GM20431 (cell line): ENCODE data around the gene CCDC88A.
"Not testable (repeated sequence)": the region's sequence is repeated elsewhere in the genome, so short reads cannot be mapped to it uniquely, and the experiment has no call there.

Experiments used
- in situ Hi-C: fragments of 300-500 bp; cut with MseI, MboI; formaldehyde crosslinking; loops from one replicate; pipeline ENCODE4 v1.15.0; 2020; ENCODE audit warnings: low sequenced_read_pairs; ENCODE audit not compliant: unreplicated experiment

CCDC88A gene

DNA sequence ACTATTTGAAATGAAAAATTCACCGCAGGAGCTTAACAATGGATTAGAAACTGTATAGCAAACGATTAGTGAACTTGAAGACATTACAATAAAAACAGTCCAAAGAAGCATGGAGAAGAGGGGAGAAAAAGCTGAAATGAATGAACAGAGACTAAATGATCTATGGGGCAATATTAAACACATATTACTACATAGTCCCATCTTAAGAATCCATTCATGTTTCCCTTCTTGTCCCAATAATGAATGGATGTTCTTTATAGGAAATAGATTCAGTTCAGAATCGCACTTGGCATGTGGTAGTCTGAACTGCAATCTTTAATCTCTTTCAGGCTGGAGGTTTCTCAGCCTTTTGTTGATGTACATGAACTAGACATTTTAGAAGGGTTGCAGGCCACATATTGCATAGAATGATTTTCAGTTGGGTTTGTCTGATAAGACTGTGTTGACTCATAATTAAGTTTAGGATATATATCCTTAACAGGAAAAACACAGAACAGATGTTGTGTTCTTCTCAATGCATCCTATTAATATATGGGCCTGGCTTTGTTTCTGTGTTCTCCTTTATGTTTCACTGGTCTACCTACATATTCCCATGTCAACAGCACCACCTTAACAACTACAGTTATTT lies 27.9 kb downstream of the CCDC88A start:
- in situ Hi-C loops, result no loop called here

DNA sequence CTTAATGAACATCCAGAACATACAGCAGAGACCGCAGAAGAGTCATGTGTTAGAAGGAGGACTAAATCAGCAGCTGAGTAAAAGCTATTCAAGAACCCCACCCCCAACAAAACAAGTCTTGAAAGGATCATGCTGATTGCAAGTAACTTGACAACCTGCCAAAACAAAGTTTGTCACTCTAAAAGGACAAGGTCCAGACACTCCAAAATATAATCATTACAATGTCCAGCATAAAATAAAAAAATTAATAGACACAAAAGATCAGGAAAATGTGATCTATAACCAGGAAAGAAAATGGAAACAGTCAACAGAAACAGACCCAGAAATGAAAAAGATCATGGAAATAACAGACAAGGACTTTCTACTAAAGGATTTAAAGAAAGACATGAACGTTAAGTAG lies 28.5 kb downstream of the CCDC88A start:
- in situ Hi-C loops, result no loop called here

DNA sequence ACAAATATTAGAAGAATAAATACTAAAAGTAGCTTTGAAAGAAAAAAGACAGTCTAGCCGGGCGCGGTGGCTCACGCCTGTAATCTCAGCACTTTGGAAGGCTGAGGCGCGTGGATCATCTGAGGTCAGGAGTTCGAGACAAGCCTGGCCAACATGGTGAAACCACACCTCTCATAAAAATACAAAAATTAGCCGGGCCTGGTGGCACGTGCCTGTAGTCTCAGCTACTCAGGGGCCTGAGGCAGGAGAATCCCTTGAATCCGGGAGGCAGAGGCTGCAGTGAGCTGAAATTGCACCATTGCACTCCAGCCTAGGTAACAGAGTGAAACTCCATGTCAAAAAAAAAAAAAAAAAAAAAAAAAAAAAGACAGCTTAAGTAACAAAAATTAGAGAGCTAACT lies 34.1 kb downstream of the CCDC88A start:
- in situ Hi-C loops, result not testable (repeated sequence)

DNA sequence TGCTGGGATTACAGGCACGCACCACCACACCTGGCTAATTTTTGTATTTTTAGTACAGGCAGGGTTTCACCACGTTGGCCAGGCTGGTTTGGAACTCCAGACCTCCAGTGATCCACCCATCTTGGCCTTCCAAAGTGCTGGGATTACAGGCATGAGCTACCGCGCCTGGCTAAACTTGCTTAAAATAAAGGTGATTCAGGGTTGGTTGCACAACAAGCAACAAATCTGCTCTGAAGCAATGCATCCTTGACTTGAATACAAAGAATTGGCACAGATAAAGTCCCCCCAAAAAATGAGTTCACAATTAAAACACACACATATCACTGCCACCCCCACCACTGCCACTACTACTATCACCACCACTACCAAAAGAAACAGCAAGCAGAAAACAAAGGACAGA lies 34.9 kb downstream of the CCDC88A start:
- in situ Hi-C loops, result no loop called here

DNA sequence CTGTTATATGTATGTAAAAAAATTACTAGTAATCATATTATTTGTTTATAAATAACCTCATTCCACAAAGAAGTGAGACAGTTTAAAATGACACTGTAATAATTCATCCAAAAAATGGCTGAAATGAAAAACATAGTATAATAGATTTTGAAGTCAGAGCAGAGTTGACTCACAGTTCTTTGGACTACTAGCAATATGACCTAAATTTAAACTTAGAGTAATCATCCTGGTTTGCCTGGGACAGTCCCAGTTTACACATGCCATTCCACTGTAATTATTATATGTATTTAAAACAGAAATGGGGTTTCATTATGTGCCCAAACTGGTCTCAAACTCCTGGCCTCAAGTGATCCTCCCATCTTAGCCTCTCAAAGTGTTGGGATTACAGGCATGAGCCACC lies 48.3 kb downstream of the CCDC88A start:
- in situ Hi-C loops, result no loop called here

DNA sequence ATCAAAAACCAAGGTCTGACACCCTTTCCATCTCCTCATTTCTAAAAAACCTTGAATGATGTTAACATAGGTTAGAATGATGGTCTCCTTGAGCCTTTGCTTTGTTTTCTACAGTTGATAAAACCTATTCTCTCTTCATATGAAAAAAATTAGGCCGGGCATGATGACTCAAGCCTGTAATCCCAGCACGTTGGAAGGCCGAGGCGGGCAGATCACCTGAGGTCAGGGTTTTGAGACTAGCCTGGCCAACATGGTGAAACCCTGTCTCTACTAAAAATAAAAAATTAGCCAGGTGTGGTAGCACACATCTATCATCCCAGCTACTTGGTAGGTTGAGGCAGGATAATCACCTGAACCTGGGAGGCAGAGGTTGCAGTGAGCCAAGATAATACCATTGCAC lies 49.4 kb downstream of the CCDC88A start:
- in situ Hi-C loops, result no loop called here

DNA sequence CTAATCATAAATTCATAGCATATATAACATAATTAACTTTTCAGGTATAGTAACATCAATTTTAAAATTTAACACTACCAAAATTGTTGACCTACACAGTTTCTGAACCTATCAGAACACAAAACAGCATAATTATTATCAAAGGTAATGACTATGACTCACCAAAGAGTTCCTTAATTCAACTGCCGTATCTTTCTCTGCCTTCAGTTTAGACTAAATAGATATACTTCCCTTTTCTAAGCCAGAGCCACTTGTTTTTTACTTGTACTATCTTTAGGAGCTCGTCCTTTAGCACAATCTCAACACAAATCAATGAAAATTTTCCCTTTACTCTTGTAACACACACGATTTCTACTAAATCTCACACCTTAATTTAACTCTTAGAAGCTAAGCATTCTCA lies 54.4 kb downstream of the CCDC88A start:
- in situ Hi-C loops, result no loop called here

DNA sequence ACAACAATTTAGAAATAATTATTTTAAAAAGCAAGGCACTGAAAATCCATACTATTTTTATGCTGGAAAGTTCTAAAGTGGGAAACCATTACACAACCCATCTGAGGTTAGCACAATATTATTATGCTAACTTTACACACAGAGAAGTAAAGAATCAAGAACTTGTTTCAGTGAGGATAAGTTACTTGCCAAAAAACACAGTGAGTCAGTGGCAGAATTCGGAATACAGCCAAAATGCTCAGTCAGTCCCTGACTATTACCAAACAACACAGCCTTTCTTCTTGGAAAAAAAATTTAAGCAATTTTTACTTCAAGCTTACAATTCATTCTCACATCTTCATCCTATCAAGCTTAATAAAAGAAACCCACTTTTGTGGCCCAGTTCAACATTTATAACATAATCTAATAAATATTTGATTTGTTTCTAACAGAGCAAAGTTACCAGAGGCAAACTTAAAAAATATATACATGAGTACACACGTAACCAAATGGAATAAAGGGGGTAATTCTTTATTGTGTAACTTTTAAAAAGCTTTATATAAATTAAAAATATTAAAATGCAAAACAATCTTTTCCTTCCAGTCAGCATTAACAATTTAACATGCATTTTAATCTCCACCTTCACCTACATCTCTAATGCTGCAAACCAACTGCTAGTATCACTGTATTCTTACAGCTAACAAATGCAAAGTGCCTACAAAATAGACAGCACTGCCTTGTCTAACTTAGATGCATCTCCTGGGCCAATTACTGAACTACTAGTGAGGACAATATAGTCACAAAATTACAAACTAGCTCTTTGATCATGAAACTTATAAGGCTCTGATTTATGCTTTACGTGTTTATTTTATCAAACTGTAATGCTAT lies 55.2 kb downstream of the CCDC88A start:
- in situ Hi-C loops, result no loop called here

DNA sequence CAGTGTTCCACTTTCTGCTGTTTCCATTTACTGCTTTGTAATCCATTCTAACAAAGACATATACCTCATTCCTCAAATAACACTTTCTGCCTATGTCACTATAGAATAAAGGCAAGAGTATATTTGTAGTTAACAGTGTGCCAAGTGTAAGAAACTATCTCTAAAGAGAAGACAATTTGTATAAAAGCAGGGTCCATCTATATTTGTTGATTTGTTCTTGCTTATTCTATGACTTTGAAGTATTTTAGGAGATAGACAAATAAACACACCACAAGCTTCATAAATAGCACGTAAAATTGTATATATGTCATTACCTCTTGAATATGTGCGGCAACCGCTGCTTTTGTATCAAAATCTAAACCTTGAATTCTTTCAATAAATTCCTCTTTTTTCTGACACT lies 56.0 kb downstream of the CCDC88A start:
- in situ Hi-C loops, result no loop called here

DNA sequence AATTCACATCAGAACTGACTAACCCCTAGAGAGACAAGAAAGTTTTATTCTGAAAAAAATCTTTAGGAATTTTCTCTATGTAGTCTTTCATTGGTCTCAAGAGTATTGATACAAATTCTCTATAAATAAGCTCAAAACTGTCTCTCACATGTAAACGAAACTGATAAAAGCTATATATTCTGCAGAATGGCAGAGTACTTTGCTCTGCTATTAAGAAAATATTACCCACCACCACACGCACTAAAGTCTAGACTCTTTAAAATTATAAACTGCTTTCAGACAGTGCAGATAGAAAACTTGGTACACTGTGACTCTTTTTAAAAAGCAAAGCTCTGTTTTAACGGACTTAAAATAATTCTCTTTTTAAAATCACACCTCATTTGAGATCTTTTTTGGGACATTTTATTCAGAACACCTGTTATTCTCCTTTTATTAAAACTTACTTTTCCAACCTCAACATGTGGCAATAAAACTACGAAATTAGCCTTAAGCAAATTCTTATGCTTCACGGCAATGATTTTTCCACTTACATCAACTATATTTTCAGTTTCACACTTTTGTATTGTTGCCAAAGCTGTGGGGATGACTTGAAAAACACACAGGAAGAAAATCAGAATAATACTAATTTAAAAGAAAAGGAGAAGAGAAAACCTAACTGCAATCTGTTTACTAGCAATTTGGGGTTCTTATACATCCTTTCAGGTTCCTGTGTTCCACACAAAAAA lies 58.0 kb downstream of the CCDC88A start:
- in situ Hi-C loops, result no loop called here

DNA sequence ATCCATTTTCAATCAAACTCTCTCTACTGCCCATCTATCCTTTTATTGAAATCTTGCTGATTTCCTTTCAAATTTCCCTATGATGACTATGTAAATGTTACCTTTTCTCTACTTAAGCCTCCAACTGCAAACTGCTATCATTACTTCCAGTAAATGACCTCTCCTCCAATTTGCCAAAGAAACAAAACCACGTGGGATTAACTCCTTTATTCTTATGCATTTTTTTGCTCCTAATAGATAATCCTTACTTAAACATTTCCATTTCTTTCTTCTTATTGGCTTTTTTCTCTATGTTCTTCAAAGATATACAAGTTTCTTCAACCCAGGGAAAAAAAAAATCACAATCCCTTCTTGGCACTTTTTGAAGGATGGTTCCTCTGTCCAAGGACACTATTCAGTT lies 61.2 kb downstream of the CCDC88A start:
- in situ Hi-C loops, result no loop called here

DNA sequence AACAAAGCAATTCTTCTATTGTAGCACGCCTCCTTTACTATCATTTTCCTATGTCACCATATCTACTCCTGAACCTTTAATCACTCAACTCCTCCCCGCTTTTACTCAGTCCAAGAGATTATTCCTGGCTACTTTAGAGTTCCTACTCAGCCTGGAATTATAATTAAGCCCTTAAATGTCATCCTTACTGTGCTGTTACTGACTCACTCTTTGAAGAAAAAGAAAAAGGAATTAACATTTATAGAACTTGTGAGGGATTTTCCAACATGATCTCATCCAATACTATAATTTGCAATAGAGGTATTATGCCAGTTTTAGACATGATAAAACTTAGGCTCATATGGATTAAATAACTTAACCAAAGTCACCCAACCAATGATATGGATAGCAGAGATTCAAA lies 61.7 kb downstream of the CCDC88A start:
- in situ Hi-C loops, result no loop called here

DNA sequence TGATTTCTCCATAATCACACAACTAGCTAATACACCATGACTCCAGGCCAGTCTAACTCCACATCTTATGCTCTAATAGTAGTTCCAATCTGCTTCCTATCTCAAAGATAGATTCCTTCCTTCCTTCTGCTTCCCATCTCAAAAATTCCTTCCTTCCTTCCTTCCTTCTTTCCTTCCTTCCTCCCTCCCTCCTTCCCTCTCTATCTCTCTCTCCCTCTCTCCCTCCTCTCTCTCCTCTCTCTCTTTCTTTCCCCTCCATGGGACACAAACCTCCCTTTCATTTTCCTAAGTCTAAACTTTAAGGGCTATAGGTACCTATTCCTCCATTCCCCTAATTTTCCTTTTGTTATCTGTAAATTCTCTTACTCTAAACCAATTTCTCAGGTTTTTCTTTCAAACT lies 62.5 kb downstream of the CCDC88A start:
- in situ Hi-C loops, result no loop called here

DNA sequence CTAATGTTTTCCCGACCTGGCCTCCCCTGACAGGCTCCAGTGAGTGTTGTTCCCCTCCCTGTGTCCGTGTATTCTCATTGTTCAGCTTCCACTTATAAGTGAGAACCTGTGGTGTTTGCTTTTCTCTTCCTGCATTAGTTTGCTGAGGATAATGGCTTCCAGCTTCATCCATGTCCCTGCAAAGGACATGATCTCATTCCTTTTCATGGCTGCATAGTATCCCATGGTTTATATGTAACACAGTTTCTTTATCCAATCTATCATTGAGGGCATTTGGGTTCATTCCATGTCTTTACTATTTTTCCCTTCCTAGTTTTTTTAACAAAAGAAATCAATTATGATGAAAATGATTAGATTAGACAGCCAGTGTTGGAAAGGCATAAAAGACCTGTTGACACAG lies 63.5 kb downstream of the CCDC88A start:
- in situ Hi-C loops, result not testable (repeated sequence)

DNA sequence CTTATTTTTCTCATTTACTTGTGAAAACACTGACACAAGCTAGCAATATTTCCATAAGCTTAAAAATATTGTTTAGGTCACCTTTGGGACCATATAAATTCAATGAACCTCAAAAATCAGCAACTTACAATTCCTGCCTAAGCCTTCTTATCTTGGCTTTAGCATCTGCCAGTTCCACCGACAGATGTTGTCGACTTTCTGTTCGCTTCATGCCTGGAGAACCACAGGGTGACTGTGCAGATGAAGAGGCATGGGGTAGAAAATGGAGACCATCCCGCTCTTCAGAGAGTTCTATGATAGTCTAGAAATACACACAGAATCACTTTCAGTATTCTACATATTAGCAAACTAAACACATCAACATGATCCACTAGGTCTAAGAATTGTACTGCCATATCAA lies 64.2 kb downstream of the CCDC88A start:
- in situ Hi-C loops, result no loop called here

DNA sequence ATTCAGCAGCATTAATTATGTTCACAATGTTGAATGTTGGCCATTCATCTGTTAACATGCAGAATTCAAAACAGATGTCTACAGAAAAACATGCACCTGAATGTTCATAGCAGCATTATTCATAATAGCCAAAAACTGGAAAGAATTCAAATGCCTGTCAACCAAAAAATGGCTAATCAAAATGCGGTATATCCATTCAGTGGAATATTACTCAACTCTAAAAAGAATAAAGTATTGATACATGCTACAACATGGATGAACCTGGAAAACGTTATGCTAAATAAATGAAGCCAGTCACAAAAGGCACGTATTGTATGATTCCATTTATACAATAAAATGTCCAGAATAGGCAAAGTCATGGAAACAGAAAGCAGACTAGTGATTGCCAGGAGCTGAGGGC lies 68.0 kb downstream of the CCDC88A start:
- in situ Hi-C loops, result no loop called here

DNA sequence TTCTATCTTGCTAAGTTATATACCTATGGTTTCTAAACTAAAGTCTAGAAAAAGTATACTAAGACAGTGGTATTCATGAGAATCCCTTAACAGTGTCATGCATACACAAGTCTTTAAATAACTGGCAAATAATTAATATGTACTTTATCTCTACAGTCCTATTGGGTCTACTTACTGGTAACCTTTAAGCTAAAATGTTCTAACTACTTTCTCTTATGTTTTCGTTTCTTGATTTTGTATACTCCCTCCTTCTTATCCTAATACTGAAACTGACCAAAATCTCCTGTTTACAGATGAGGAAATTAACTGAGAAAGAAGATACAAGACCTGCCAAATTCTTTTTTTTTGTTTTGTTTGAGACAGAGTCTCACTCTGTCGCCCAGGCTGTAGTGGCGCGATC lies 74.6 kb downstream of the CCDC88A start:
- in situ Hi-C loops, result no loop called here

DNA sequence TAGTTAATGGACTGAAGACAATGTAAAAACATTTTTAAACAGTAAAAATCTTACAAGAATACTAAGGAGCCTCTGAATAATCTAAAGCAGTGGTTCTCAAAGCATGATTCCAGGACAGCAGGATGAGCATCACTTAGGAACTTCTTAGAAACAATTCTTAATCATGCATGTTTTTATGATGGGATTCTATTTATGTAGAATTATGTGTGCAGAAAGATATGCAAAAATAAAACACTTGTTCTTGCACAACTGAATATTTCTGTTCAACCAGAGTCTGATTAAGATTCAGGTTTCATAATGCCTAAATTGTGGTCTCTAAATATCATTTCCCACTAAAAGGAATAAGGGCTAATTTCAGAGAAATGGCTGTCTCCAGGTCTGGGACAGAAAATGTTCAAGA lies 81.4 kb downstream of the CCDC88A start:
- in situ Hi-C loops, result no loop called here

DNA sequence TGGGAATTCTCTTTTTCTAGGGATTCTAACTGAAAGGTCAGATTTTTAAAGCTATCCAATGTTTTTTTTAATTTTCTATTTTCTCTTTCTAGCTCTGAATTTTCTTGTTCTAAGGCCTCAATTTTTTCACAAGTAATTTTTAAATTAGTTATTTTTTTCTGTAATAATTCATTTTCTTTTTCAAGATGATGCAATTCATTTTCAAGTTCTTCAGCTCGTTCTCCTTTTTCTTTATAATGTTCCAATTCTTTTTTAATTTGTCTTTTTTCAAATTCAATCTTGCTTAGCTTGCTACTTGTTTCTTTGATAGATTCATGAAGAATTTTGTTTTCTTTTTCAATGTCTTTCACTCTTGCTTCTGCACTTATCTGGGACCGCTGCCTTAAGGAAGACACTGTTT lies 84.9 kb downstream of the CCDC88A start:
- in situ Hi-C loops, result no loop called here

DNA sequence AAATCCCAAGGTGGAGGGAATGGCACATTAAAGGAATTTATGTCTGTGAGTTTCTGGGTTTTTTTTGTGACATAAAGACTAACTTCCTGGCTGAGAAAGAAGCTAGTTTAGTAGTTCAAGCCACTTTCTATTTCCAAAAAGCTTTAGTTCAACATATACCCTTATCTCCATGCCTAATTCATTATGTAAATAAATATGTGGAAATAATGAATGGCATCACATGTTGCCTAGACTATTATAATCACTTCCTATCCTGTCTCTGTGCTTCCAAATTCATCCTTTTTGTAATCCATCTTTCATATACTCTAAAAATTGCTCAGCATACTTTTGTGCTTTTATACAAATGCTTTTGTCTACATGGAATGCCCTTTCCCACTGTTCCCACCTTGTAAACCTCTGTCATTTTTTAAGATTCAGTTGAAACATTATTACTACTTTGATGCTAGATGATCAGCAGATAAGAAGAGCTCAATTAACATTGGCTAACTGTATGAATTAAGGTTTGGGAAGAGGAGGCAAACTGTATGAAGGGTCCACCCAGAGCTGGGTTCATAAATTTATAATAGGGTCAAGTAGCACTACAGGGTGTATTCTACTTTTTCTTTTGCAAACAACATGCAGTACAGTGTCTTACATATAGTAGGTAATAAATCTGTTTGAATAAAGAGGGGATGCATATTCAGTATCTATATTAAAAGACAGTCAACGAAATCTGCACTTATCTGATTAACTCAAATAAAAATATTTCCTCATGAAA lies 88.9 kb downstream of the CCDC88A start:
- in situ Hi-C loops, result no loop called here
